HG03460 (cell line): ENCODE data around the gene ARL4D.
"Not testable (repeated sequence)": the region's sequence is repeated elsewhere in the genome, so short reads cannot be mapped to it uniquely, and the experiment has no call there.

ENCODE experiments used
- ATAC-seq: cut with Tn5 transposase; IDR thresholded peaks from one replicate; pipeline ENCODE4 v1.9.1; 2021; ENCODE audit not compliant: unreplicated experiment

The ARL4D gene

GRCh38 chr17:43398724-43399595 is at the start of gene ARL4D:
ARL4D (plus strand) TSS chr17:43398993; CDS start chr17:43399733, 740 bp downstream.
- no peak for ATAC-seq

GRCh38 chr17:43349142-43349541 is 49.7 kb upstream of the ARL4D start:
- ATAC-seq, result no peak

- ATAC-seq, result no peak
These were observed 47.9 kb upstream of the ARL4D start for GRCh38 chr17:43350888-43351361.

DNA sequence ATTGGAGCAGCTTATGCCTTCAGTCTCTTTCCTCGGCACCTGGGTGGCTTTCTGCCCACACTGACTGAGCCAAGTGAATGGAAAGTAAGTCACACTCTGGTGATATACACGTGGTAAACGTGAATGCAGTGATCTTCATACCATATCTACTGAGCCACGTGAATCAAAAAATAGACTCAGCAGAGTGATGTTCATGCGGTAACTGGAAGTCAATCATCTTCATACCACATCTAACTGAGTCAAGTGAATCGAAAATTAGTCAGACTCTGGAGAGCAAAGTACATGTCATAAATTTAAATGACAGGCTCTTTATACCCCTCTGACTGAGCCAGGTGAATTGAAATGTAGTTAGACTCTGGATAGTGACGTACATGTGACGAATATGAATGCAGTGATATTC is 47.1 kb upstream of the ARL4D start:
- ATAC-seq, result no peak

DNA sequence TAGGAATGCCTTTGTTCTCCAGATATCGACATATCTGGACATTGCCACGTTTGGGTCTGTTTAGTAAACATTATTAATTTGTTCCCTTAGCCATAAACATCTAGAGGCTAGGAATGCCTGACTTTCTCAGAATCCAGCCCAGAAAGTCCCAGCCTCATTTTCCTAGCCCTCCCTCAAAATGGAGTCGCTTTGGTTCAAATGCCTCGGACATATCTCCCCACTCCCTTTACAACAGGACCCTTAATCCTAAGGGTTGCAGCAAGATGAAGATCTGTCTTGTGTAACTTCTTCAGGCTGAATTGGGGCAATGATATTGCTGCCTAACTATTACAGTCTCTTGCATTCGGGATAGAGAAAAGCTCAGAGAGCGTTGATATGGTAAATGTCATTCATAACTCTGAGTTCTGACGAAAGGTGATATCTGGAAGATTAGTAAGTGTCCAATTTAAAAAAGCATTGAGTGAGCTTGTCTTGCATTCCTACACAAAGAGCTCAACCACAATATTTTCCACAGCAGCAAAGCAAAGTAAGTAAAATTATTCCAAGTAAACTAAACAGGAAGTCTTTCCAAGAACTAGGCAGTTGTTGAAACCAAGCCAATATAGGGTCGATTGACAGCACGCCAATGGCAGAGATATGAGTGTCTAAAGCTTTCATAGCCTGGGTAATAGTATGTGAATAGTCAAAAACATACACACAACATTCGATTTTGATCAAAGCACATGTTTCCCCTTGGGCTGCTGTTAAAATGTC is 46.0 kb upstream of the ARL4D start:
- no peak for ATAC-seq

- no peak for ATAC-seq
These were observed 45.4 kb upstream of the ARL4D start for GRCh38 chr17:43353393-43353792.

DNA sequence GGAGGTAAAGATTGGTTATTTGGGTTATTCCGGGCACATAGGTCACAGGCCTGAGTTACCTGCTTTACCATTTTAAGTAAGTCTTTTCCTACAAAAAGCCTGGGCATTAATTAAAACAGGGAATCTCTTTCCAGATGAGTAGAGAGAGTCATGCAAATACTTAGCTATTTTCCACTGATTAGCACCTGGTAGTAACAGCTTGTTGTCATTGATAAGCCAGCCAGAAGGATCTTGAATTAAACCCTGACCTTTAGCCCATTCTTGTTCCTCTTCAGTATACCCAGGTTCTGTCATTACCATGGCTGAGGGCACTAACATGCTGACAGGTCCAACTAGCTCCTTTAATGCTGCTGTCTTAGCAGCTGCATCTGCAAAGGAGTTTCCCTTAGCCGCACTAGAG is 44.4 kb upstream of the ARL4D start:
- ATAC-seq, result no peak

- no peak for ATAC-seq
These were observed 42.3 kb upstream of the ARL4D start for GRCh38 chr17:43356450-43356849.

DNA sequence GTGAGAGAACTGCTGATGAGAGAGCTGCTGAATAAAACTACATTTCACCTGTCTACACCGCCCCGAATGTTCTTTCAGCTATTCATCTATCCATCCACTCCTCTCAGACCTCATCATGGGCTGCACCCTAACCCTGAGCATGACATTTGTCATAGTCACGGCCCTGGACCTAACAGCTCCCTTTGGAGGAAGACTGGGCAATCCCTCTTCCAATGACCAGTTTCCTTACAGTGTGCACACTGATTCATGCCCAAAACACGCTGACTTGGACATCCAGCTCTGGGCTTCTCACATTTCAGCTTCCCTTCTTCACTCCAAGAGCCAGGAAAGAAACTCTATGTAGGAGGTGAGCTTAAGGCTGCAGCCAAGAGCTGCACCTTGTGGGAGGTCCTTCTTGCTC is 41.8 kb upstream of the ARL4D start:
- no peak for ATAC-seq

DNA sequence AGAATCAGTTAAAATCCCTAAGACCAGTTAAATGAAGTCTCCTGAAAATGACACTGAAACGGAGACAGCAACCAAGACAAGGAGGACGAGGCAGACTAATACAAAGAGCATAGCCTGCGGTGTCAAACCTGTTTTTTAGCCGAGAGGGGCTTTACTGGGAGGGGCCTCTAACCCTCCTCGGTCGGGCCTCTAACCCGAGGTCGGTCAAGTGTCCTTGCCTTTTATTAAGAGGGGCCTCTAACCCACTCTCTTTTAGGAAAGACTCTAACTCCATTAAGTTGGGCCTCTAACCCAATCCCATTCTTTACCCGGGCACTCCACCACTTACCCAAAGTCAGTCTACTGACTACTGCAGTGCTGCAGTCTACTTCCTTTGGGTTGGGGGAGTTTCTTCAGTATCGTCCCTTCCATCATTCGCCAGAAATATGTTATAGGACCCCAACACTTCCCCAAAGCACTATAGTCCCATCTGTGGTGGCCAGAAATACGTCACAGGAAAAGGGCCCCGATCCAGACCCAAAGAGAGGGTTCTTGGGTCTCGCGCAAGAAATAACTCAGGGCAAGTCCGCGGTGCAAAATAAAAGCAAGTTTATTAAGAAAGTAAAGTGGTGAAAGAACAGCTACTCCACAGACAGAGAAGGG is 39.2 kb upstream of the ARL4D start:
- no peak for ATAC-seq

DNA sequence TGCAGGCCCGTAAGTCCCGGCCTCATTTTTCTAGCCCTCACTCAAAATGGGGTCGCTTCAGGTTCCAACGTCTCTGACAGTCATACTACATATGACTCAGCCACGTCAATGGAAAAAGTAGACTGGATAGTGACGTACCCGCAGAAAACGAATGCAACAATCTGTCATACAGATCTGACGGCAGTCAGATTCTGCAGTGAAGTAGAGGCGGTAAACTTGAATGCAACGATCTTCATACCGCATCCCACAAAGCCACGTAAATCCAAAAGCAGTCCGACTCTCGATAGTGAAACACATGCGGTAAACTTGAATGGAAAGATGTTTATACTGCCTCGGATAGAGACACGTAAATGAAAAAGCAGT is 38.4 kb upstream of the ARL4D start:
- peak; percentile 22 for ATAC-seq

GRCh38 chr17:43360739-43361505 is 37.9 kb upstream of the ARL4D start:
- peak; percentile 77 for ATAC-seq

DNA sequence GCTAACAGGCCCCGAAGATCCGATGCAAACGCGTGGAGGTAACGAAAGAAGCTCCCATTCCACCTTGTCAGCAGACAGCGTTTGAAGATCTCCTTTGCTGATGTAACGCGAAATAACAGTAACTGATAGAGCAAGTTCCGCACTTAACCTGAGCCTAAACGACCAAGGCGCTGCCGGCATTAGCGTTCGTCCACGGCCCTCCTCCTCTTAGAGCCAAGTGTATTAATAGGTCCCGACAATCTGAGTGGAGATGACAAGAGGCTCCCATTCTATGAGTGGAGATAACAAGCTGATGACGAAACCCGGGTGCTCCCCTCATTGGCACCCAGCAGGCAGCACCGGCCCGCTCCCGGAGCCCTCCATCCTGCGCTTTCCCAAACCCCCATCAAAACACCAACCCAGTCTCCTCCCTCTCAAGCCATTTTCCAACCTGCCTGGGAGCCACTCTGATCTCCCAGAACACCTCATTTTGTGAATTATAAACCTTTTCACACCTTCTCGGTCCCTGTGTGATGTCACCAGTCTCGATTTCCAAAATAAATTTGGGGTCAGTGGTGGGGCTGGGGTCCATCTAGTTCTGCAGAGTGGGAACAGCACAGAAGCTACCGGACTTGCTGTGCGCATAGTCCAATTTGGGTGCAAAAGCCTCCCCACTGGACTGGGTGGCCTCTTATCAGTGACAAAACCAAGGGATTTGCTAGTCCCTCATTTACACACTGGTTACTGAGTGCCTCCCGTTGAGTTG is 35.4 kb upstream of the ARL4D start:
- ATAC-seq, result no peak

DNA sequence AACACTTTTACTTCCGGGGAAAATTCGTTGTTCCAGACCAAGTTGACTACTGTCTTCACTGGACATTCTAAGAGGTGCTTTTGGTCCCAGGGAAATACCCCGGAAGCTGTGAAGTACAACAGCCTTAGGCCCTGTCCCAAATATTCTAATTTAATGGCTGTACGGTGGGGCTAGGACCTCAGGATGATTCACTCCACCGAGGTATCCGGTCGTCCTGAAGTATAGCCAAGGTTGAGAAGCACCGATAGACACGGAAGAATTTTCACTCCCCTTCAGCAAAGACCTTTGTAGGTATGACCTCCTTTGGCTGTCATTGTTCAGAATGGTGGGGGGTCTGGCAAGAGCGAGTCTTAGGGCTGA is 34.9 kb upstream of the ARL4D start:
- no peak for ATAC-seq

DNA sequence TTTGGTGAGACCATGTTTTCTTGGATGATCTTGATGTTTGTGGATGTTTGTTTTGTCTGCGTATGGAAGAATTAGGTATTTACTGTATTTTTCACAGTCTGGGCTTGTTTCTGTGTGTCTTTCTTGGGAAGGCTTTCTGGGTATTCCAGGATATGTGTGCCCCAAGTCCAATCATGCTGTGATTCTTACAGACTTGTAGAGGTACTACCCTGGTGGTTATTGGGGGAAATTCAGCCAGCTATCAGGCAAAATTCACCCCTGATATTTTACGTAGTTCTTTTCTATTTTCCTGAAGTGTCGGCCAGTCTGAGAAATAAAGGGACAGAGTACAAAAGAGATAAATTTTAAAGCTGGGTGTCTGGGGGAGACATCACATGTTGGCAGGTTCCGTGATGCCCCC is 33.4 kb upstream of the ARL4D start:
- ATAC-seq, result no peak

- ATAC-seq, result not testable (repeated sequence)
These were observed 32.9 kb upstream of the ARL4D start for GRCh38 chr17:43365921-43366320.

GRCh38 chr17:43366891-43367736 is 31.7 kb upstream of the ARL4D start:
- no peak for ATAC-seq

- ATAC-seq, result peak; percentile 29
These were observed 31.0 kb upstream of the ARL4D start for GRCh38 chr17:43367737-43368242.
